ENCODE measurements around the gene AHCTF1. TPM values are rescaled to one million over a fixed set of nuclear protein-coding genes. Genes with fewer than 3 reads are reported as not detected.

Gene AHCTF1
- total RNA-seq, 1 donor: 32.6 TPM

- Histone ChIP-seq H4K20me1 (ENCODE audit: insufficient read depth, low read length) (no peaks in the 10 kb centered on the region), H3K27ac (ENCODE audit: low read depth, low read length) (no peak overlapping the region), H3K4me1 (ENCODE audit: insufficient read depth, low read length) (no peaks in the 10 kb centered on the region), H3K27me3 (ENCODE audit: insufficient read depth, low read length) (no peaks in the 10 kb centered on the region), H3K4me3 (ENCODE audit: insufficient read depth, low read length) (no peak overlapping the region), H2AFZ (ENCODE audit: low read length) (no peak overlapping the region), H3K4me2 (ENCODE audit: insufficient read depth, low read length) (no peak overlapping the region), H3K79me2 (ENCODE audit: insufficient read depth, low read length) (peaks cover 23% of the 10 kb centered on the region), H3K36me3 (ENCODE audit: insufficient read depth, low read length) (peaks cover 40% of the 10 kb centered on the region), H3K9me3 (ENCODE audit: low read depth, low read length) (no peaks in the 10 kb centered on the region)
- peak; percentile 59 for TF ChIP-seq CTCF (IDR thresholded peaks at IDR 0.05; ENCODE audit: extremely low read depth, low read depth, low read length)
- no peak for DNase-seq (ENCODE audit: insufficient read length, low spot score, missing footprints)
These were observed 24.3 kb downstream of the AHCTF1 start for GRCh38 chr1:246907472-246907871.

- Histone ChIP-seq H4K20me1 (ENCODE audit: insufficient read depth, low read length) (no peaks in the 10 kb centered on the region), H3K36me3 (ENCODE audit: insufficient read depth, low read length) (peaks cover 44% of the 10 kb centered on the region), H3K79me2 (ENCODE audit: insufficient read depth, low read length) (peaks cover 23% of the 10 kb centered on the region), H2AFZ (ENCODE audit: low read length) (no peak overlapping the region), H3K4me3 (ENCODE audit: insufficient read depth, low read length) (no peak overlapping the region), H3K9me3 (ENCODE audit: low read depth, low read length) (no peaks in the 10 kb centered on the region), H3K4me1 (ENCODE audit: insufficient read depth, low read length) (no peaks in the 10 kb centered on the region), H3K4me2 (ENCODE audit: insufficient read depth, low read length) (no peak overlapping the region), H3K27ac (ENCODE audit: low read depth, low read length) (no peak overlapping the region), H3K27me3 (ENCODE audit: insufficient read depth, low read length) (no peaks in the 10 kb centered on the region)
- TF ChIP-seq CTCF (IDR thresholded peaks at IDR 0.05; ENCODE audit: extremely low read depth, low read depth, low read length): no peak
- no peak for DNase-seq (ENCODE audit: insufficient read length, low spot score, missing footprints)
These were observed 24.9 kb downstream of the AHCTF1 start for GRCh38 chr1:246906833-246907232.

GRCh38 chr1:246901874-246902273 is 29.9 kb downstream of the AHCTF1 start:
- H3K79me2 ChIP-seq (ENCODE audit: insufficient read depth, low read length): peaks cover 10% of the 10 kb centered on the region
- H3K36me3 ChIP-seq (ENCODE audit: insufficient read depth, low read length): peaks cover 73% of the 10 kb centered on the region
- TF ChIP-seq CTCF (IDR thresholded peaks at IDR 0.05; ENCODE audit: extremely low read depth, low read depth, low read length): no peak

GRCh38 chr1:246897302-246897701 is 34.4 kb downstream of the AHCTF1 start:
- H4K20me1 ChIP-seq (ENCODE audit: insufficient read depth, low read length): no peaks in the 10 kb centered on the region
- H3K9me3 ChIP-seq (ENCODE audit: low read depth, low read length): no peaks in the 10 kb centered on the region
- peaks cover 2% of the 10 kb centered on the region for H3K79me2 ChIP-seq (ENCODE audit: insufficient read depth, low read length)
- no peaks in the 10 kb centered on the region for H3K4me1 ChIP-seq (ENCODE audit: insufficient read depth, low read length)
- peaks cover 78% of the 10 kb centered on the region for H3K36me3 ChIP-seq (ENCODE audit: insufficient read depth, low read length)
- no peak for DNase-seq (ENCODE audit: insufficient read length, low spot score, missing footprints)
- no peak overlapping the region for H2AFZ ChIP-seq (ENCODE audit: low read length)
- no peak for TF ChIP-seq CTCF (IDR thresholded peaks at IDR 0.05; ENCODE audit: extremely low read depth, low read depth, low read length)
- no peak overlapping the region for H3K4me2 ChIP-seq (ENCODE audit: insufficient read depth, low read length)
- H3K27me3 ChIP-seq (ENCODE audit: insufficient read depth, low read length): no peaks in the 10 kb centered on the region
- H3K4me3 ChIP-seq (ENCODE audit: insufficient read depth, low read length): no peak overlapping the region
- H3K27ac ChIP-seq (ENCODE audit: low read depth, low read length): no peak overlapping the region

More at GRCh38 chr1:246901874-246902273, 29.9 kb downstream of the AHCTF1 start:
- H2AFZ ChIP-seq (ENCODE audit: low read length): no peak overlapping the region
- H3K27me3 ChIP-seq (ENCODE audit: insufficient read depth, low read length): no peaks in the 10 kb centered on the region
- no peak overlapping the region for H3K27ac ChIP-seq (ENCODE audit: low read depth, low read length)
- no peaks in the 10 kb centered on the region for H3K9me3 ChIP-seq (ENCODE audit: low read depth, low read length)
- H4K20me1 ChIP-seq (ENCODE audit: insufficient read depth, low read length): no peaks in the 10 kb centered on the region
- H3K4me3 ChIP-seq (ENCODE audit: insufficient read depth, low read length): no peak overlapping the region
- DNase-seq (ENCODE audit: insufficient read length, low spot score, missing footprints): no peak
- H3K4me1 ChIP-seq (ENCODE audit: insufficient read depth, low read length): no peaks in the 10 kb centered on the region
- no peak overlapping the region for H3K4me2 ChIP-seq (ENCODE audit: insufficient read depth, low read length)

Measured in osteoblast (primary cell).